Measurements from ENCODE around the gene EBPL.
"Not testable (repeated sequence)": the region's sequence is repeated elsewhere in the genome, so short reads cannot be mapped to it uniquely, and the experiment has no call there.

EBPL gene

GRCh38 chr13:49635599-49636433, 55.5 kb downstream of the EBPL start:
- DNase-seq (ENCODE audit: low read depth in 2 of 2) = no peak

GRCh38 chr13:49633710-49634109, 57.6 kb downstream of the EBPL start:
- no peak for DNase-seq (ENCODE audit: low read depth in 2 of 2)

- no peak for DNase-seq (ENCODE audit: low read depth in 2 of 2)
Observed at GRCh38 chr13:49632156-49632555, 59.1 kb downstream of the EBPL start.

- no peak for DNase-seq (ENCODE audit: low read depth in 2 of 2)
Observed at GRCh38 chr13:49630580-49630979, 60.7 kb downstream of the EBPL start.

GRCh38 chr13:49629947-49630346, 61.3 kb downstream of the EBPL start:
- no peak for DNase-seq (ENCODE audit: low read depth in 2 of 2)

DNA sequence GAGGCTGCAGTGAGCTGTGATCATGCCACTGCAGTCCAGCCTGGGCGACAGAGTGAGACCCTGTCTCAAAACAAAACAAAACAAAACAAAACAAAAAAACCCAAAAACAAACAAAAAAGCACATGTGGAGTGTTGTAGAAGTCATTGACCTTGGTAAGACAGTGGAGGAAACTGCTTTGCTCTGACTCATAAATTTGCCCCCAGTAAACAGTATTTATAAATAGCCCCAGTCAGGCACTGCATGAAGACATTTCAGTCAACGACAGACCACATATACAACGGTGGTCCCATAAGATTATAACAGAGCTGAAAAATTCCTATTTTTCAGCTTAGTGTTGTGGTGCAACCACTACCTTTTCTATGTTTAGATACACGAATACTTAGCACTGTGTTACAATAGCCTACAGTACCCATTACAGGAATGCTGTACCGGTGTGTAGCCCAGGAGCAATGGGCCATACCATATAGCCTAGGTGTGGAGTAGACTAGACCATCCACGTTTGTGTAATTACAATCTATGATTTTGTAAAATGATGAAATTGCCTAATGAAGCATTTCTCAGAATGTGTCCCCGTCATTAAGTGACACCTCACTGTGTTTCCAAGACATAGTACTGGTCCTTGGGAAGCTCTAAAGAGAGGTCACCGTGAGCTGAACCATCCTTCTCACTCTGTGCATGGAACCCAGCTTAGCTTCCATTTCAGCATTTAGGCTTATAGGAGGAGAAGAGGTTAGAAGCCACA, 61.9 kb downstream of the EBPL start:
- DNase-seq (ENCODE audit: low read depth in 2 of 2) = no peak

- peak in 1 of 2 donors; percentile 9 for DNase-seq (ENCODE audit: low read depth in 2 of 2)
Observed at GRCh38 chr13:49627831-49628652, 63.2 kb downstream of the EBPL start, which contains the start of gene ARL11. Gene ARL11, plus strand, starts transcription at chr13:49628507. Its CDS starts 1,941 bp downstream, at chr13:49630448.

DNA sequence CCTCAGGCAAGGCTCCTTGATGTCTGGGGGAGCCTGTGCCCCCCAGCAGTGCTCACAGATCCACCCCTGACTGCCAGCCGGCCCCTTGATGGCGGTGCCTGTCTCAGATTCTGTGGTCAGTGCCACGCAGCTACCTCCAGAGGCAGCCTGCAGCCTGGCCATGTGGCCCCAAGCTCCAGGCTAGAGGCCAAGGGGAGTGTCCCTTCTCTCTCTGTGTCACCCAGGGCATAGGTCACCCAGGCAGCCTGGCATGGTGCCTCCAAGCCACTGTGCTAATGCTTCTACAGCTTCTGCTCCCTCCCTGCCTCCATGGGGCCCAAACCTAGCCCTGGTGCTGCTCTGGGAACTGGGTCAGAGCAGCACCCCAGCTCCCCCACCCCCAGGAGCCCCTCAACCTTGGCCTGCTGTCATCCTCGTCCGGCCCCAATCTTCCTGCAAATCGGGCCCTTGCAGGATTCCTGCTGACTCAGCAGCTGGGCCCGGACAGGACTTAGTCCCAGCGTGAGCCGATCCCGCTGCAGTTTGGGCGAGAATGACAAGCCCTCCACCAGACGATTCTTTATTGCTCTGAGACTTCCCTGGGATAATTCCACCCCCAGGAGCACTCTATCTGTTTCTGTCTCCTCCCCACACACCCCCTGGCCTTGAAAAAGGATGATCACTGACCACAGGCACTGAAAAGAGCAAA, 65.8 kb downstream of the EBPL start:
- DNase-seq (ENCODE audit: low read depth in 2 of 2) = no peak

- no peak for DNase-seq (ENCODE audit: low read depth in 2 of 2)
Observed at GRCh38 chr13:49624229-49624628, 67.1 kb downstream of the EBPL start.

- no peak for DNase-seq (ENCODE audit: low read depth in 2 of 2)
Observed at GRCh38 chr13:49622174-49622946, 68.9 kb downstream of the EBPL start.

- DNase-seq (ENCODE audit: low read depth in 2 of 2) = no peak
Observed at GRCh38 chr13:49620170-49620621, 71.1 kb downstream of the EBPL start.

- DNase-seq (ENCODE audit: low read depth in 2 of 2) = no peak
Observed at GRCh38 chr13:49616676-49617065, 74.6 kb downstream of the EBPL start.

DNA sequence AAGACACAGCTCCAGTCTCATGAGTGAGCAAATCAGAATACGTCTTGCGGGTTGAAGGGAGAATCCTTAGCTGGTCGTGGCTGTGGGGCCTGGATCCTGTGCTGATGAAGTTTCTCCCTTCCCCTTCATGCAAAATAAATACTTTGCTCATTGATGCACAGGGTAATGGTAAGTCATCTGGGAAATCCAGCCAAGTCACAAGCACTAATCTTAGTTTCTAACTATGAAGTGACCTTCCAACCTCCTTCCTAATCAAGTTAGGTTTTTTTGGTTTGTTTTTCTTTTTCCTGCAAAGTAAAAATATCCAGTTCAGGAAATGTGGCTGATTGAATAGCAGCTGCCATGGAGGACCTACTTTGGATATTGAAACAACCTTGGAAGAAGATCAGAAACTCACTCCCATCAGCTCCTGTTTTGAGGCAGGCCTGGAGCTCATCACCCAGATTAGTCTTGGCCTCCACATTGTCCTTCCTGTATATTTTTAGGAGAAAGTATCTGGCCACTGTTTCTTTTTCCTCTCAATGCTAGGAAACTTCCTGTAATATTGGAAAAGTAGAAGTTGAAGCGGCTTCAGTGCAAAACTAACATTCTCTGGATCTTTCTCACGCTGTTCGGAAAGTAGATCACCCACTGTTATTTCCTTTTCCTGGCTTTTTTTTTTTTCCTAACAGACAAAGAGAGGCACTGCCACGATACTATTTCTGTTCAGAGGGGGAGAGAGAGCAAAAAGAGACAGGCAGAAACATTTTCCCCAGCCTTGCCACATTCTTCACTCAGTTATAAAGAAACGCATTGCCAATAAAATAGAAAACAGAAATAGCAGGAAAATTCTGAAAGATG, 75.2 kb downstream of the EBPL start:
- DNase-seq (ENCODE audit: low read depth in 2 of 2) = no peak

DNA sequence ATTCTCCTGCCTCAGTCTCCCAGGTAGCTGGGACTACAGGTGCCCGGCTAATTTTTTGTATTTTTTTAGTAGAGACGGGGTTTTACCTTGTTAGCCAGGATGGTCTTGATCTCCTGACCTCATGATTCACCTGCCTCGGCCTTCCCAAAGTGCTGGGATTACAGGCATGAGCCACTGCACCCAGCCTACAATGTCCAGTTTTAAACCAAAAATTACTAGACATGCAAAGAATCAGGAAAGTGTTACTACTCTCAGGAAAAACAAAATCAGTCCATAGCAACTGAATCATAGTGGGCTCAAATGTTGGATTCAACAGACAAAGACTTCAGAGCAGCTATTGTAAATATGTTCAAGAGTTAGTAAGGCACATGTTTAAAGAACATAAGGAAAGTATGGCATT, 79.2 kb downstream of the EBPL start:
- not testable (repeated sequence) for DNase-seq (ENCODE audit: low read depth in 2 of 2)

Measured in stimulated activated CD8-positive, alpha-beta memory T cell treated with anti-CD3 and anti-CD28 coated beads, Interleukin-2, amount 100 ng/mL, for 1 hour (primary cell).